Gastroesophageal sphincter (tissue), 4 donors: ENCODE data around the gene TESK2. TPM values are rescaled to one million over a fixed set of nuclear protein-coding genes. Genes with fewer than 3 reads are reported as not detected.
A peak's percentile ranks its signal among the peaks of the same experiment; 100 is the strongest.

Experiments used
- ATAC-seq: fragments of 150-250 bp; one replicate; pipeline ENCODE4 v1.9.1; 2016; ENCODE audit warnings: mild to moderate bottlenecking, moderate library complexity
- H3K27ac ChIP-seq, 4 donors: fragments of 200-600 bp; sonication (generic) in 3 of 4; 1 replicate in 3 of 4; 2 replicates in 1 of 4; pipeline ENCODE4 v1.5.1; 2016 to 2019
- H3K27me3 ChIP-seq: fragments of 200-600 bp; sonication (generic); one replicate; pipeline ENCODE4 v1.5.1; 2019
- H3K36me3 ChIP-seq, 2 donors: fragments of 200-600 bp; sonication (generic); one replicate each; pipeline ENCODE4 v1.5.1; 2019; ENCODE audit warnings: control low read depth in 1 of 2
- H3K4me1 ChIP-seq, 3 donors: fragments of 200-600 bp; sonication (generic); 1 replicate in 2 of 3; 2 replicates in 1 of 3; pipeline ENCODE4 v1.5.1; 2016 to 2019; ENCODE audit warnings: control low read depth in 2 of 3
- H3K4me3 ChIP-seq, 2 donors: fragments of 200-600 bp; sonication (generic); one replicate each; pipeline ENCODE4 v1.5.1; 2019; ENCODE audit warnings: mild to moderate bottlenecking in 1 of 2, moderate library complexity in 1 of 2
- H3K9me3 ChIP-seq, 3 donors: fragments of 200-600 bp; sonication (generic); one replicate each; pipeline ENCODE4 v1.5.1; 2017 to 2019; ENCODE audit warnings: control low read depth in 2 of 3
- EP300 ChIP-seq: sonication (generic); formaldehyde crosslinking; IDR thresholded peaks from one replicate; pipeline ENCODE4 v1.6.1; 2017; ENCODE audit warnings: antibody characterized with exemption, mild to moderate bottlenecking
- POLR2A ChIP-seq, 2 donors: fragments of 450-650 bp; IDR thresholded peaks; one replicate each; pipeline ENCODE4 v1.6.1; 2017; ENCODE audit warnings: antibody characterized with exemption in 2 of 2, mild to moderate bottlenecking in 2 of 2, moderate library complexity in 1 of 2
- POLR2AphosphoS5 ChIP-seq: sonication (generic); formaldehyde crosslinking; IDR thresholded peaks from one replicate; pipeline ENCODE4 v1.6.1; 2017; ENCODE audit warnings: antibody characterized with exemption
- WGBS, 2 donors: methylation state at CpG; one replicate each; pipeline ENCODE4 v1.1.5; 2018; ENCODE audit warnings: low coverage in 1 of 2; 5-methylcytosine and 5-hydroxymethylcytosine counted together
- total RNA-seq, 4 donors: library from RNA; depleted of rRNA; stranded (reverse); fragments of >200 nt; gene quantifications; one replicate each; pipeline ENCODE4 v1.1.0, GENCODE V29; 2016
- TF ChIP-seq, protein P1 (sequence below), 4 experiments: fragments of 200-600 bp in 2 of 4; fragments of 450-650 bp in 2 of 4; sonication (generic) in 1 of 4; IDR thresholded peaks; one replicate each; pipeline ENCODE4 v1.5.1; 2017 to 2019; ENCODE audit warnings: antibody characterized with exemption in 4 of 4, mild to moderate bottlenecking in 2 of 4, moderate library complexity in 2 of 4

Gene TESK2
- total RNA-seq, 4 donors from 2014 or later = 3.9 to 8.6 (median 4.8) TPM

DNA sequence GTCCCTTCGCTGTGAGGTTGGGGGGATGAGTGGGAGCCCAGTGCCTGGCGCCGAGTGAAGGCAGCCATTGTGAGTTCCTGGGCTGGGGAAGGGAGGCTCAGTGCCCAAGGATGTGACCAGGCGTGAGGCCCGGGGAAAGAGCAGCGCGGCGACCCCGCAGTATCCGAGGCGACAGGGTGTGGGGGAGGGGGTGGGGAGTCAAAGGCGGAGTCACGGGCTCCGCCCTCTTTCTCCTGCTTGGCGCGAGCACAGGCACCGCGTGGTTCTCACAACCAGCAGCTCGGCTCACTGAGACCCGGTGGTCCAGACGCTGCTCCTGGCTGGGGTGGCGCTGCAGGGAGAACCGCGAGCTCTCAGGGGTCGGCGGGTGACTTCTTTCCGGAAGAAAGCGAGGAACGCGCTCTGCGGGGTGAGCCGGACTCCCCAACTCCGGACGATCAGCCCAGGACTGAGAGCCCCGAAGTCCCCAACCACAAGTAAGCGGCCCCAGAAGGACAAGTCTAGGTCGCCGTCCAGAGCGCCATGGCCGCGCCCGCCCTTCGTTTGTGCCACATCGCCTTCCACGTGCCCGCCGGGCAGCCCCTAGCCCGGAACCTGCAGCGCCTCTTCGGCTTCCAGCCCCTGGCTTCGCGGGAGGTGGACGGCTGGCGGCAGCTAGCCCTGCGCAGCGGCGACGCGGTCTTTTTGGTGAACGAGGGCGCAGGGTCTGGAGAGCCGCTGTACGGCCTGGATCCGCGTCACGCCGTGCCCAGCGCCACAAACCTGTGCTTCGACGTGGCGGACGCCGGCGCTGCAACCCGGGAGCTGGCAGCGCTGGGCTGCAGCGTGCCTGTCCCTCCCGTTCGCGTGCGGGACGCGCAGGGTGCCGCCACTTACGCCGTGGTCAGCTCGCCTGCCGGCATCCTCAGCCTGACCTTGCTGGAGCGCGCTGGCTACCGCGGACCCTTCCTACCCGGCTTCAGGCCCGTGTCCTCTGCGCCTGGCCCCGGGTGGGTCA lies 164.0 kb downstream of the TESK2 start, which contains the start of gene HPDL:
Gene HPDL, plus strand, starts transcription at position 269 of the 997 bp plus-strand sequence. Its CDS starts 254 bp downstream, at position 523.
- Histone ChIP-seq H3K9me3 (no peaks in the 10 kb centered on the region), H3K4me3 (peak within 1 kb of the TSS; percentile 10 to 57), H3K27ac (peak within 1 kb of the TSS in 2 of 4 donors; percentile 24 to 43), H3K4me1 (peaks cover 0 to 24% (median 8%) of the 10 kb centered on the region in 3 donors), H3K36me3 (peaks cover 0 to 35% of the 10 kb centered on the region in 2 donors), H3K27me3 (no peaks in the 10 kb centered on the region)
- ATAC-seq = peak; percentile 78
- no peak for TF ChIP-seq POLR2A (IDR thresholded peaks at IDR 0.05)
- TF ChIP-seq, protein P1, sequence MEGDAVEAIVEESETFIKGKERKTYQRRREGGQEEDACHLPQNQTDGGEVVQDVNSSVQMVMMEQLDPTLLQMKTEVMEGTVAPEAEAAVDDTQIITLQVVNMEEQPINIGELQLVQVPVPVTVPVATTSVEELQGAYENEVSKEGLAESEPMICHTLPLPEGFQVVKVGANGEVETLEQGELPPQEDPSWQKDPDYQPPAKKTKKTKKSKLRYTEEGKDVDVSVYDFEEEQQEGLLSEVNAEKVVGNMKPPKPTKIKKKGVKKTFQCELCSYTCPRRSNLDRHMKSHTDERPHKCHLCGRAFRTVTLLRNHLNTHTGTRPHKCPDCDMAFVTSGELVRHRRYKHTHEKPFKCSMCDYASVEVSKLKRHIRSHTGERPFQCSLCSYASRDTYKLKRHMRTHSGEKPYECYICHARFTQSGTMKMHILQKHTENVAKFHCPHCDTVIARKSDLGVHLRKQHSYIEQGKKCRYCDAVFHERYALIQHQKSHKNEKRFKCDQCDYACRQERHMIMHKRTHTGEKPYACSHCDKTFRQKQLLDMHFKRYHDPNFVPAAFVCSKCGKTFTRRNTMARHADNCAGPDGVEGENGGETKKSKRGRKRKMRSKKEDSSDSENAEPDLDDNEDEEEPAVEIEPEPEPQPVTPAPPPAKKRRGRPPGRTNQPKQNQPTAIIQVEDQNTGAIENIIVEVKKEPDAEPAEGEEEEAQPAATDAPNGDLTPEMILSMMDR (IDR thresholded peaks at IDR 0.05) = no peak
- no peak for TF ChIP-seq EP300
- TF ChIP-seq POLR2AphosphoS5 = no peak
- WGBS, 2 donors = 0% methylated on average over 1 to 3 of the region's 96 CpGs

DNA sequence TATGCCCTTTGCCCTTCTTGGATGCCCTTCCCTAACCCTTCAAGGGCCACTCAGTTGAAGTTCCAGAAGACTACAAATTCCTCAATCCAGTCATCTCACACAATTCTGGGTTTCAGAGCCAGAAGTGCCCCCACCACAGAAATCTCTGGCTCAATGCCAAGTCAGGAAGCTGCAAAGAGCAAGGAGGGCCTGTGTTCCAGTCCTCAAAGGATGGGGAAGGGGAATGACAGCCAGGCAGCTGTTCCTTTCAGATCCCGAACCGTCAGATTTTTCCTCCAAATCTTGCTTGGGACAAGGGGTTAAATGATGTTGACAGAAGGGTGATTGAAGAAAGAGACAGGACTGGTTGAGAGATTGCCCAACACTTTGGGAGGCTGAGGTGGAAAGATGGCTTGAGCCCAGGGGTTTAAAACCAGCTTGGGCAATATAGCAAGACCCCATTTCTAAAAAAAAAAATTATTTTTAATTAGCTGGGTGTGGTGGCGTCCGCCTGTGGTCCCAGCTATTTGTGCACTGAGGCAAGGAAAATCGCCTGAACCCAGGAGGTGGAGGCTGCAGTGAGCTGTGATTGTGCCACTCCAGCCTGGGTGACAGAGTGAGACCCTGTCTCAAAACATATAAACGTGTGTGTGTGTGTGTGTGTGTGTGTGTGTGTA lies 165.0 kb downstream of the TESK2 start:
- WGBS, 2 donors = 53 to 60% methylated on average over 4 to 6 of the region's 6 CpGs
- no peaks in the 10 kb centered on the region for H3K9me3 ChIP-seq
- peak overlapping the region in 2 of 4 donors; percentile 24 to 43 for H3K27ac ChIP-seq
- TF ChIP-seq, protein P1 (IDR thresholded peaks at IDR 0.05) = no peak
- TF ChIP-seq POLR2AphosphoS5 (no peak), EP300 (no peak), POLR2A (IDR thresholded peaks at IDR 0.05) (no peak)
- no peak for ATAC-seq
- peaks cover 0 to 24% (median 8%) of the 10 kb centered on the region in 3 donors for H3K4me1 ChIP-seq
- H3K27me3 ChIP-seq = no peaks in the 10 kb centered on the region
- peak overlapping the region in 1 of 2 donors; percentile 57 for H3K4me3 ChIP-seq
- peaks cover 0 to 25% of the 10 kb centered on the region in 2 donors for H3K36me3 ChIP-seq

DNA sequence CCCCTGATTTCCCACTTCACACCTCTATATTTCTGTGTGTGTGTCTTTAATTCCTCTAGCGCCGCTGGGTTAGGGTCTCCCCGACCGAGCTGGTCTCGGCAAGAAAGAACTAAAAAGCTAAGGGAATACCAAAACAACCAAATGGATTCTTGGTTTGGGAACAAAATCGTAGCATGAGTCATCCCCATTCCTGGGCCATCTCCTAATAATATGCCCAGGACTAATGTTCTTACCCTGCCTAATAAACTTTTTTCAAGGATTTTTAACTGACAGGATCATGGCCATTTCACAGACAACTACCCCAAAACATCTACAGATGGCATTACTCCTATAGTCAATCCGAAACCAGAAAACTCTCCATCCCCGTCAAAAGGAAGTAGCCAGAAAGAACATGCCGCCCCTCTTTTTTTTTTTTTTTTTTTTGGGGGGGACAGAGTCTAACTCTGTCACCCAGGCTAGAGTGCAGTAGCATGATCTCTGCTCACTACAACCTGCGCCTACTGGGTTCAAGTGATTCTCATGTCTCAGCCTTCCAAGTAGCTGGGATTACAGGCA lies 168.4 kb downstream of the TESK2 start:
- peaks cover 0 to 20% (median 8%) of the 10 kb centered on the region in 3 donors for H3K4me1 ChIP-seq
- no peaks in the 10 kb centered on the region for H3K36me3 ChIP-seq
- 85 to 100% methylated on average over 3 to 10 of the region's 10 CpGs for WGBS, 2 donors
- no peaks in the 10 kb centered on the region for H3K9me3 ChIP-seq
- no peak overlapping the region for H3K27ac ChIP-seq
- H3K27me3 ChIP-seq = no peaks in the 10 kb centered on the region
- no peak for TF ChIP-seq POLR2AphosphoS5
- TF ChIP-seq, protein P1 (IDR thresholded peaks at IDR 0.05) = no peak
- no peak for TF ChIP-seq EP300
- no peak for TF ChIP-seq POLR2A (IDR thresholded peaks at IDR 0.05)
- no peak overlapping the region for H3K4me3 ChIP-seq
- no peak for ATAC-seq

DNA sequence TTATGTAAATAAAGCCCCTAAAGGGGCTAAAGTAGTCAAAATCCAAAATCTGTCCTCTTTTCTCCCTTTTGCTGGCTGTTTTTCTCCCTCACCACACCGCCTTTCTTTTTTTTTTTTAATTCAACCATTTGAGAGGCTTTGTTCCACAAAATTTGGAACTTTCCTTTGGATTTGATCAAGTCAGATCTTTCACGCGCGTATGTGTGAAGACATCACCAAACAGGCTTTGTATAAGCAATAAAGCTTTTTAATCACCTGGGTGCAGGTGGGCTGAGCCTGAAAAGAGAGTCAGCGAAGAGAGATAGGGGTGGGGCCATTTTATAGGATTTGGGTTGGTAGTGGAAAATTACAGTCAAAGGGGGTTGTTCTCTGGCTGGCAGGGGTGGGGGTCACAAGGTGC lies 169.5 kb downstream of the TESK2 start:
- no peak overlapping the region for H3K27ac ChIP-seq
- H3K9me3 ChIP-seq = no peaks in the 10 kb centered on the region
- H3K27me3 ChIP-seq = no peaks in the 10 kb centered on the region
- H3K36me3 ChIP-seq = no peaks in the 10 kb centered on the region
- no peak for ATAC-seq
- H3K4me1 ChIP-seq = peaks cover 0 to 9% (median 0%) of the 10 kb centered on the region in 3 donors
- 73 to 84% methylated on average over 2 to 5 of the region's 5 CpGs for WGBS, 2 donors
- no peak for TF ChIP-seq POLR2AphosphoS5
- H3K4me3 ChIP-seq = no peak overlapping the region

DNA sequence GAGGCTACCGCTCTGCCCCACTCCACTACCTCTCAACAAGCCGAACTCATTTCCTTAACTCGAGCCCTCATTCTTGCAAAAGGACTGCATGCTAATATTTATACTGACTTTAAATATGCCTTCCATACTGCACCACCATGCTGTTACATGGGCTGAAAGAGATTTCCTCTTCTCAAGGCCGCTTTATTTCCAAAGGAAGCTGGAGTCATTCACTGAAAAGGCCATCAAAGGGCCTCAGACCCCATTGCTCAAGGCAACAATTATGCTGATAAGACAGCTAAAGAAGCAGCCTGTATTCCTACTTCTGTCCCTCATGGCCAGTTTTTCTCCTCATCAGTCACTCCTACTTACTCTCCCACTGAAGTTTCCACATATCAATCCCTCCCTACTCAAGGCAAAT lies 171.2 kb downstream of the TESK2 start:
- WGBS, 2 donors = 81 to 95% methylated on average over 3 to 4 of the region's 4 CpGs
- no peak for TF ChIP-seq POLR2A (IDR thresholded peaks at IDR 0.05)
- no peak for TF ChIP-seq EP300
- TF ChIP-seq, protein P1 (IDR thresholded peaks at IDR 0.05) = no peak
- TF ChIP-seq POLR2AphosphoS5 = no peak
- Histone ChIP-seq H3K9me3 (no peaks in the 10 kb centered on the region), H3K4me1 (no peaks in the 10 kb centered on the region), H3K27ac (no peak overlapping the region), H3K27me3 (no peaks in the 10 kb centered on the region), H3K36me3 (no peaks in the 10 kb centered on the region), H3K4me3 (no peak overlapping the region)
- ATAC-seq = no peak
